DND-41 (cell line): Measurements from ENCODE around the gene DRC3.

Experiments used
- EZH2 ChIP-seq: IDR thresholded peaks from 3 replicates; pipeline ENCODE4 v1.6.1; 2012; ENCODE audit warnings: borderline replicate concordance, low read depth, mild to moderate bottlenecking, moderate library complexity, low read length, inconsistent platforms; ENCODE audit not compliant: severe bottlenecking
- TF ChIP-seq, protein P1 (sequence below): IDR thresholded peaks from 2 replicates; pipeline ENCODE4 v1.5.1; 2012; ENCODE audit warnings: borderline replicate concordance, low read length, moderate library complexity, mild to moderate bottlenecking; ENCODE audit not compliant: poor library complexity, severe bottlenecking; ENCODE audit errors: extremely low read depth

GRCh38 chr17:17934806-17935205 lies 37.9 kb upstream of the DRC3 start:
- TF ChIP-seq, protein P1, sequence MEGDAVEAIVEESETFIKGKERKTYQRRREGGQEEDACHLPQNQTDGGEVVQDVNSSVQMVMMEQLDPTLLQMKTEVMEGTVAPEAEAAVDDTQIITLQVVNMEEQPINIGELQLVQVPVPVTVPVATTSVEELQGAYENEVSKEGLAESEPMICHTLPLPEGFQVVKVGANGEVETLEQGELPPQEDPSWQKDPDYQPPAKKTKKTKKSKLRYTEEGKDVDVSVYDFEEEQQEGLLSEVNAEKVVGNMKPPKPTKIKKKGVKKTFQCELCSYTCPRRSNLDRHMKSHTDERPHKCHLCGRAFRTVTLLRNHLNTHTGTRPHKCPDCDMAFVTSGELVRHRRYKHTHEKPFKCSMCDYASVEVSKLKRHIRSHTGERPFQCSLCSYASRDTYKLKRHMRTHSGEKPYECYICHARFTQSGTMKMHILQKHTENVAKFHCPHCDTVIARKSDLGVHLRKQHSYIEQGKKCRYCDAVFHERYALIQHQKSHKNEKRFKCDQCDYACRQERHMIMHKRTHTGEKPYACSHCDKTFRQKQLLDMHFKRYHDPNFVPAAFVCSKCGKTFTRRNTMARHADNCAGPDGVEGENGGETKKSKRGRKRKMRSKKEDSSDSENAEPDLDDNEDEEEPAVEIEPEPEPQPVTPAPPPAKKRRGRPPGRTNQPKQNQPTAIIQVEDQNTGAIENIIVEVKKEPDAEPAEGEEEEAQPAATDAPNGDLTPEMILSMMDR = no peak
- no peak for TF ChIP-seq EZH2
